NCI-H524 treated with DMSO at 0.1 percent for 48 hours (cell line): Measurements from ENCODE around the gene KCNMA1.

ENCODE experiments used
- DNase-seq: peaks from one replicate; lab custom pipeline; 2025; lab: John Stamatoyannopoulos, UW

Gene KCNMA1

DNA sequence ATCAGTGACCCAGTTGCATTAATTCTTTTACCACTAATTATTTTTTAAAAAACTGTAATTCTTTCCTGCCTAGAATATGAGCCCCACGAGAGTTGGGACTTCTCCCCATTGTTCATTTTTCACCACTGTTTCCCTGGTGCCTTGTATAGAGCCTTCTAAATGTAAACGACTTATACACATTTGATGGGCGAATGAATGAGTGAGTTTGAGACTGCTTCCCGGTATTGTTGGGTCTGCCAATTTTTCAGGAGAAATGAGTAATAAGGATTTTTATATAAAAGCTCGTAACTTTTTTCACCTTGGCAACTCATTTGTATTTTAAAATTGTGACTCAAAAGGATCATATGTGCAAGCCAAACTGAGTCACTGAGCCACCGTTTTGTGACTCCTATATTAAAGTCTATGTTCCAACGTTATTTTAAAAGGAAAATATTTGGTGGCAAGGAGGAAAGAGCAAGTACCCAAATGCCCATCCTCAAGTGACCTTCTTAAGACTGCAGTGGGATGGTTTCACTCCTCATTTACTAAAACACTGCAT is 621.3 kb downstream of the KCNMA1 start:
- DNase-seq = no peak

DNA sequence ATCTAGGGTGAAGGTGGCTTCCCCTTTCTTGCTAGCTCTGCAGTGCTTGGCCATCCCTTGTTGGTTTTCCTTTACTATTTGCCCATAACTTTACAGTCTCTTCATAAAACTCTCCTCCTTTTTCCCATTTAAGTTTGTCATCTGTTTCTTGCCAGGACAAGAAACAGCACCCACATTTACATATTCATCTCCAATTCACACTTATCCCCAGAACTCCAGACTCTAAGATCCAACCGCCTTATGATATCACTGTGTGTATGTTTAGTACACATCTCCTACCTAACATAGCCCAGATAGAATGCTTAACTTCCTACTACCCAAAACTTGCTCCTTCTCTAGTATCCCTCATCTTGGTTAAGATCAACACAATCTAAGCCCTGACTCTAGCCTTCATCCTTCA is 622.2 kb downstream of the KCNMA1 start:
- no peak for DNase-seq

DNA sequence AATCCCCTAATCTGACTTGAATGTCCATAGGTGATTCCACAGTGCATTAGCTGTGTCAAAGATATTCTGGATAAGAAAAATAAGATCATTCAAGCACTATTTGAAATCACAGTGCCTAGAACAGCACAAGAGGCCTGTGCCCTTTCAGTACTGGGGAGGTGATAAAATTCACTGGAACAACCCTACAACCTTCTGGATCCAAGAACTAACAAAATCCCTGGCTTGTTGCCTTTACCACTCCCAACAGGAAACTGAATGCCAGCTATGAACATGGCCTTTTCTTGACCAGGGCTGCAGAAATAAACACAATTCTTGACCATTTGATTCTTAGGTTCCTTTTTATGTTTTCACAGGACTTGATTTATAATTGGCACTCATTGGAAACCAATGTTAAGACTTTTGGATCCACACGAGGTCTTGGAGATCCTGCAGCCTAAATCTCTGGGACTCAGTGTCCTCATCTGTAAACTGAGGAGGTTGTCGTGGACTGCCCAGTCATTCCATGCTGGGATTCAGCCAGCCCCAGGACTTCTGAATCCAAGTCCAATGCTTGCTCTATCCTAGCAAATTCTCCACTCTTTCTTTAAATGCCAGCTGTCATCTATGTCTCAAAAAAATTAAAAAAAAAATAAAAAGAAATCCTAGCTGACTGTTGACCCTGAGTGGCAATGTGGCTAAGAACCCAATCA is 624.7 kb downstream of the KCNMA1 start:
- DNase-seq = no peak

DNA sequence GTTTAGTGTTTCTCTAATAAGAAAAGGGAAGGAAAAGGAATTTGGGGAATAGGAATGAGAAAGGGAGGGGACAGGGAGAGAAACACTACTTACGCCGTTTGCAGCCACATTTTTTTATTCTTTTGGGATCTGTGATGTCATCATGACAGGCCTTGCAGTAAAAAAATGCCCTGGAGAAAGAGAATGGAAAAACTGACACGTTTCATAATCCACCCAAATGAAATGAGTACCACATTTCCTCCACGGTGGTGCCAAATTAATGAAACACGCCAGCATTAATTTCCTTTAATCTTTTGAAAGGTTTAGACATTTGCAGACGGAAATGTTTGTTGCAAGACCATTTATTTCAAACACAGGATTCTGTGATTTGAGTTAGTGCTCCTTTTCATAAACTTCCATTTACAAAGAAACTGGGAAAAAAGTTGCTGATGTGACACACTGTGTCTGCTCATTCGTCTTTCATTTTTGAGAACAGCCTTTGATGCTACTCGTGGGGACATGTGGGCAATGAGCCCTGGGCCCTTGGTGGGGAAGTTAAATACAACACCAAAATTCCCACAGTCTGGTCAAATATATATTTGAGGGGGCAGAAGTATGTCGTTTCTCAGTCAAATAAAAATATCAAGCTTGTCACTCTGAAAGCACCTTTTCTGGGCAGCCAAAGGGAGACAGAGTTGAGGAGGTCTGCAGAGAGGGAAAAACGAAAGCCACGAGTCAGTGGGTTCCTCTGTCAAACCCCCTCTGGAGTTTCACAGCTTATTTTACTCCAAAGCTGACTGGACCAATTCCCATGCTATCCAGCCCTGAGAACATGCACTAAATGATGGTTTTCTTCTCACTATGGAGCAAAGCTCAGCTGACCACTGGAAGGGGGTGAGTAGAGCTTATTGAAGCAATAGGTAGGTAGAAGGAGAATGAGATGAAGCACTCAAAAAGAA is 625.5 kb downstream of the KCNMA1 start:
- no peak for DNase-seq

DNA sequence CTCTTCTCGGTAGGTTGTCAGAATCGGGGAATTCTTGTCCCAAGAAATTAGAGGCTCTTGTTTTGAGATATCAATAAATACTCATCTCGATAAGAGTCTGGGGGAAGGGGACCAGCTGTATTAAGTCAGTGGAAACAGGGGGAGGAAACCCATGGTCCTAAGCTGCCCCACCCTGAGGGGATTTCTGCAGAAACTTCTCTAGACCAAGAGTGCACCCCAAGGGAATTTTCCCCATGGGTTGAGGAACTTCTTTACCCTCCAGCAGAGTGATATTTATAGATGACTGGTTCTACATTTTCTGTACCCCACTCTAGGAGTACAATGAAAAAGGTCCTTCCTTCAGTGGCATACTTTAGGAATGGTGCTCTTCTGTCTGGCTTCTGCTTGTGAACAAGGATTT is 627.2 kb downstream of the KCNMA1 start:
- DNase-seq = no peak

DNA sequence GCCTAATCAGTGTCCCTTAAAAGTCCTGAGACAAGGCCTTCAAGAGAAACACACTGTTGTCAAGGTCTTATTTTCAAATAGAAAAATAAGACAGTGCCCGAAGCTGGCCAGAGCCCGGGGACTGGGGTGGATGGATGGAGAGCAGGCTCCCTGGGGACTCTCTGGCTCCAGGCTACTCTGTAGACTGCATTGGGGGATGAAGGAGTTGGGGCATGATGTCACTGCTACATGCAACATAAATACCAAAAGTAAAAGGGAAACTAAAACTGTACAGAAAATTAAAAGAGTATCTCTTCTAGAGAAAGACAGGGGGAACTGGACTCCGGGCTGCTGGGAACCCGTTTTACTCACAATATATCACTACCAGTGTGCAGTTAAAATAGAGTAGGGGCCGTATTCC is 629.8 kb downstream of the KCNMA1 start:
- no peak for DNase-seq

DNA sequence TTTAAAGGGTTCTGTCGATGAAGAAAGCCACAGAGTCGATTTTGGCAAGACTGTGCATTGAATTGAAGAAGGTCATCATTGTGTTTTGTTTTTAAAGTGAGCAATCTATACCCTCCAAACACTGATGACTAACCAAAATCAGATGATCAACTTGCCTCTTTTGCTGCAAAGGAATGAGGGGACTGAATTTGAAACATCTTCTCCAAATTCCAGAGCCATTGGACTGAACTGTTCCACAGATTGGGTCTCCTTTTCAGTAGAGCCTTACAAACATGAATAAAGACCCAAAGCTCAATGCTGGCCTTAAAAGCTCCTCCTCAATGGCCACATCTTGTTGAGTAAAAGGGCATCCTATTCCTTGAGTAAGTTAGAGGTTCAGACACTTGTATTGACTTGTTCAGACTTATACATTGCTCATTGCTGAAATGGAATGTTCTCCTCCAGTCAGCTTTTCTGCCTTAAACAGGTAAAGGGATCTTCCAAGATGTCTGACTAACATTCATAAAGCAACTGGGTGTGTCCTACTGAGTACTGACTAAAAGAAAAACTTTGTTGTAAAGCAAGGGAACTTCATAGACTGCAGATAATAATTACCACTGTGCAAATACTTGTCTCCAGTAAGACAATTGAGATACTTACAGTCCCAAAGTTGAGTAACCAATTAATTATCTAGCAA is 630.6 kb downstream of the KCNMA1 start:
- DNase-seq = no peak

DNA sequence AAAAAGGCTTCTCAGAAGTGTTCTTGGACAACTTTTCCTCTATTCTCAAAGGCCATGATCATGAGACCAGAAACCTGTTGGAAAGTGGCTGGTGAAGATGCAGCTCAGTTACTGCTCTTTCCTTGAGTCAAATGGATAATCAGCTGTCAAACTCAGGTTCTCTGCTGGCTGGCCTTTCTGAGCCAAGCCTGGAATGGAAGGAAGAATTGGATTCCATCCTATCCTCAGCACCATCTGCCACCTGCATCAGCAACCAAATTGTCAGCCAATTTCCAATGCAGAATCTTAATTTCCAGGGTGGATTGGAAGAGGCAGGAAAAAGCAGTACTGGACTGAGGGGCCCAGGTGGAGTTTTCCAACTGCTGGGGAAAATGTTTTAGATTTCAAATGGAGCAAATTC is 631.7 kb downstream of the KCNMA1 start:
- no peak for DNase-seq

DNA sequence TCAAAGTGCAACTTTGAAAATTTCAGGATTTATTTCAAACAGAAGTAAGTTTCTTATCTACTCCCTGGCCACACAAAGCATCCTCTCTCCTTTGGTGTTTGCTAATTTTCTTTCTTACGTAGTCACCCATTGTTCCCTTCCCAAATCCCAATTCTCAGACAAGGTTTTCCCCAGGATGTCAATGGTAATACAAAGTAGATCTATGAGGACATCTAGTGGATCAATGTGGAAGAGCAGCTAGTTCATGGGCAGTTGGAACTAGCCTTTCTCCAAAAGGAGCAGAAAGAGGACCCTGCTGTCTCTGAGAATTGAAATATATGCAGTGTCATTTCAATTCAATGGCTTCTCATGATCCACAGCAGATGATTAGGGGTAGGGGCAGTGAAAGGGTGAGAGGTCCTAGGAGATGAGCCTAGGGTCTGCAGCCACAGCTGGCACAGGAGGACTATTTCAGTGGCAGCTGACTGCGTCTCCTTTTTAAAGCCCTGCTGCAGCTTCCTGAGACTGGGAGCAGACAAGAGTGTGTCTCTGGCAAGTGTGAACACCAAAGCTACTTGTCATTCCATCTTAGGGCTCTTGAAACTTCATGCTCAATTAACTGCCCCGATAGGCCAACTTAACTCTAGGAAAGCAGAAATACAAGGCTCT is 632.6 kb downstream of the KCNMA1 start:
- no peak for DNase-seq

DNA sequence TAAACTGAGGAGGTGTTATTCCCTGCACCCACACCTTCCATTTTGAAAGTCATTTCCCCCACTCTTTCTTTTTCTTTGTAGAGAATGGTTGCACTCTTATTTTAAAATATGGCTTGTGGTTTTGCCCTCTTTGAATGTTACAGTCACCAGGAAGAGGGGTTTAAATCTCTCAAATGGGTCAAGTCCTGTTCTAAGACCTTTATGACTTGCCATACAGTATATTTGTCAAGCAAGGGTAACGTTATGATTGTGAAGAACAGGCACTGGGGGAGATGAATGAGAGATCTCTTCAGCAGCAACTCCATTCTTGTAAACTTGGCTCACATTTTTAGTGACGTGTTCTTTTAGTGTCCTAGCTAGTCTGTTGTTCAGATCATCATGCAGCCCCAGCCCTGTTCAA is 634.7 kb downstream of the KCNMA1 start:
- no peak for DNase-seq

DNA sequence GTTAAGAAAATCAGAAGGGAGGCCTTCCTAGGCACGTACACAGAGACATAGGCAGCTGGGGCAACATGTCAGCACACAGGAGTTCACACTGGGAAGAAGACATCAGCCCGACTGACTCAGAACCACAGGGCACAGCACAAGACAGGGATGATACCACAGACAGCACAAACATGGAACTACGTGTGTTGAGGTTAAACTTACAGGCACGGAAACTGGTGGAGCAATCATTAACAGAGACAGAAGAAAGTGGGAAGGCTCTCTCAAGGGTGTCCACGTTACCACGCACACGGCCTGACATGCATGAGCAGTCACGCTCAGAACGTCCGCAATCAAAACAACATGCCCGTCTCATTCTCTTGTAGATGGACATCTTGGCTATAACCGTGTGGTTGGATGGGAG is 636.4 kb downstream of the KCNMA1 start:
- no peak for DNase-seq

DNA sequence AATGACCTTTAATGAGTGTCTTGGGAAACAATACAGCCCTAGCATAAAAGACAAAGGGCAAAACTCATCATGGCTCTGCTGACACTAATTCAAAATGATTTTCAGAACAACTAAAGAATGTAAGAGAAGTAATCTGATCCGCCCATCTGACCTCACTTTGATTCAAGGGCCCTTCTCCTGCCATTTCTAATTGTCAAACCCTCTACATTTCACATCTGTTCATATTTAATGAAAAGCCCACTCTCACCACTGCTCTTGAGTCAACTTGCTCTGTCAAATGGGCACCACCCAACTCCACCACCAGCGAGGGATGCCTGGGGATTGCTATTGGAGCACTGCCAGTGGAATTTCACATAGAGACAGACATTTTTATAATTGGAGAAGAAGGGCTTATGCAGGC is 639.2 kb downstream of the KCNMA1 start:
- DNase-seq = peak; percentile 61

DNA sequence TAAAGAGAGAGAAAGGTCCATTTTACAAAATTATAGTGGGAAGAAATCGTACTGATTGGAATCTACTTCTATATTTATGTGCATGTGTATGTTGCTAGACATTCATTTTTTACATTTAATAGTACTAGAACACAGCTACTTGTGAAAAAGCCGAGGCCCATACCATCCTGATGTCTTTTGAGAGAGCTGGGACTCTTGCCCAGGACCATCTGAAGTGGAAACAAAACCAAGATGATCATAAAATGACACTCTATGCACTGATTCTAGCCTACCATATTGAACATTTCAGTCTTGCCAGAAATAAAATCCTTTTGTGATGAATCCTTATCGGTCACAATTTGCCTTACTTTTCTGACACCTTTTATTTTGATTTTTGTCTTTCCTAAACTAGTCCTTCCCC is 640.0 kb downstream of the KCNMA1 start:
- no peak for DNase-seq

DNA sequence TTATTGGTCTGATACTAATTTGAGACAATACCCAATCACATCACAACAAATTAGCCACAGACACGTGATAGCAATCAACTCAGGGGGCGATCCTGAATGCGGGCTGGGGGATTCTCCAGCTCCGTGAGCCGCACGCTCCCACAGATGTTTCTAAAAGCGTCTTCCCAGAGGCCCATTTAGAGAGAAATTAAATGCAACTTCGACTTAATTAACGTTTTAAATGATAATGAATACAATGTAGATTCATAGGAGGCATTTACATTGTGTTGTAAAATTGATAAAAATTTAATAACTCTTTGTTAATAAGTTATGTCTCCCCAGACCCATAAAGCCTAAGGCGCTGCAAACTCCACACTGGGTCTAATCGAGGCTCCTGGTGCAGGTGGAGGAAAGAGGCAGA is 642.6 kb downstream of the KCNMA1 start:
- no peak for DNase-seq

DNA sequence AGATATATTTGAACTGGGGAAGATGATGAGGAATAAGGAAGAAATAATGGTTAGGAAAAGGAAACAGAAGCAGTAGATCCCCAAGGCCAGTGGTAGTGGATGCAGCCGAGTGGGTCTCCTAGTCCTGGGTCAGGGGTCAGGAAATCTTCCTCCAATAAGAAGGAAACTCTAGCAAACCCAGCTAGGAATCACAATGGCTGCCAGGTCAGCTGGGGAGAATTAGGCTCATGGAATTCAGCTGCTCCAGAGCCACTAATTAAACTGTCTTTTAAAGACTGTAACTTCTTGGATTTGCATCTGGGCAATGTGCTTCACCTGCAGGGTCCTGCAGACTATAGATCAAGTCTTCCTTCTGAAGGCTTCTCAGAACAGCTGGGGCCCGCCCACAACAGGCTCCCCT is 644.4 kb downstream of the KCNMA1 start:
- DNase-seq = no peak

DNA sequence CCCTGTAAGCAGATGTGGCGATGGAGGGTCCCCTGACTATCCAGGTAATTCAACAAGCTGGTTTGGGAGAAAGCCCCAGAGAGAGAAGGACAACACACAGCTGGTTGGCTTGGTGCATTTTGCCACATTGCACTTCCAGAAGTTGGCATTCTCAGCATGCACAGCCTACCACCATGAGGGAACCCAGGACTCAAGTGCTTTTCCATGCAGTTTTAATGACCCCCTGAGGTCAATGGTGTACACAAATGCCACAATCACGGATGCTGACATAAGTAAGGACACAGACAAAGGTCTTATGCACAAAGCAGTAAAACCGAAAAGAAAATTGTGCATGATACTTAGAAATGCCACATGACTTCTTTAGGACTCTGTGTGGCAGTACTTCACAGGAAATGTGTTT is 645.1 kb downstream of the KCNMA1 start:
- DNase-seq = no peak

DNA sequence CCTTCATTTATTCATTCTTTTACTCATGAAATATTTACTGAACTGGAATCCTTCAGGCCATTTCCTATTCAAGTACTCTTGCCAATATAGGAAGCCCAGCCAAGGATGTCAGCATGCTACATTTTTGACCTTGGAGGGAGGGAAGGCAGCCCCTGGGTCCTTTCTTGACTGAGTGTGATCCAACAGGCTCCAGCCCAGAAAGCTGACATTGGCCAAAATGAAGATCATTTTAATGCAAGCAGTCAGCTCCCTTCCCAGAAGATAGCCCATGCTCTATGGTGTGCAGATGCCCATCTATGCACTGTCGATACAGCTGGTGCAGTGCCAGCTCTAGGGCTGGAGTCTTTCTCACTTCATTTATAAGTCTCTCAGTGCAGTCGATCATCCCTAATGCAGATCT is 646.0 kb downstream of the KCNMA1 start:
- no peak for DNase-seq

DNA sequence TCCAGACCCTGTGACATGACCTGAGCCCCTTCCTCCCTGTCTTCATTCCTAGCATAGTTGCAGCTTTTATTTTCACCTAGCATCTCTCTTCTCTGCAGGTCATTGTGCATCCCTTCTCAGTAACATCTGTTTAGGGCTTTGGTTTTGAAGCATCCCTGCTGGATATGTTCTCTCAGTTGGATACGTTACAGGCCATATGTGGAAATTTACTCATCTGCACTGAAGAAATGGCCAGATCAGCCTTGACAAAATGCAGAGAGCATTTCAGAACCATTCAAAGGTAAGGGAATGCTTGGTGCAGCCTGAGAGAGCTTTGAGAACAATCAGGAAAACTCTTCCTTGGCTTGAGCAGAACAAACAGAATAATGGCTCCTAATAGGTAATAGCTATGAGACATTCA is 647.0 kb downstream of the KCNMA1 start:
- DNase-seq = no peak

DNA sequence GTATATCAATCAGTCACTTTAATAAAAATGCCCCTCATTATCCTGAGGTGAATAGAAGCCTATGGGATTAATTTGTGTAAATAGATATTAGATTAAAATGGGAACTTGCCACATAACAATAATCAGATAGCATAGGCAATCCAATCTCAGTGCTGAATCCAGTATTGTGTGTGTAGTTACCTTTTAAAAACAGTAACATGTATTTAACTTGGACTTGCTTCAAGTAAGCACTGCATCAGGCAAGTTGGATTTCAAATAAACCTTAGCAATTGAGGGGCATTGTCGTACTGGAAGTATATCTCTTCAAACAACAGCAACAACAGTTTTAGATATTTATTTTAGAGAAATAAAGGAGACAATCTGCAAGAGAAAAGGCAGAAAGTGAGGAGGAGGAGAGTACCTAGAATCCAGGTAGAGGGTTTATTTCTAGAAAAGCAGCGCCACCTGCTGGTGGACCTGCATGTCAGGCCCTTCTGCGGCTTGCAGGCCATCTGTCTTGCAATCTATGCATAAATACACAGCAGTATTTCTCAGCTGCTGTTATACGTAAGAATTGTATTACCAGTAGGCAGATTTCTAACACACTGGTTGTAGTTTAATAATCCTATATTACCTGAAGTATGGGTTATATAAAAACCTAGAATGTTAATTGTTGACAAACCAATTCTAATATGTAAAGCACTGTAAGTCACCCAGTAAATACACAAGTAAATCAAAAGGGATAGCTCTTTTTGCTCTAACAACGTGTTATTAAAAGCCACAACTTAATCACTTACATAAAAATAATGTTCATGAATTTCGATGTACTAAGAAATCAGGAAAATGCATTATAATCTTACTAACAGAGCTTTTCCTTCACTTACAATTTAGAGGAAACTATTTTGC is 652.8 kb downstream of the KCNMA1 start:
- DNase-seq = peak; percentile 4

DNA sequence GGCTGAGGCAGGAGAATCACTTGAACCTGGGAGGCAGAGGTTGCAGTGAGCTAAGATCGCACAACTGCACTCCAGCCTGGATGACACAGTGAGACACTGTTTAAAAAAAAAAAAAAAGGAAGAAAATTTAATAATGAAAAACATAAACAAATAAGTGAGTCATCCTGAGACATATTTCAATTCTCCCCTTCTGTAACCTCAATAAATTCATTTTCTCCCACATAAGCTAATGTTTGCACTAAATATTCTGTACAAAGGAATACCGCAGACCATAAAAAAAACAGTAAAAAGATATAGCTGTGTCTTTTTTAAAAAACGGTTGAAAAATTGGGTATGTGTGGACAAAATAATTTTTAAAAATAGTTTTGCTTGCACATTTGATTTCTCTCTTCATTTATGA is 654.0 kb downstream of the KCNMA1 start:
- DNase-seq = no peak

DNA sequence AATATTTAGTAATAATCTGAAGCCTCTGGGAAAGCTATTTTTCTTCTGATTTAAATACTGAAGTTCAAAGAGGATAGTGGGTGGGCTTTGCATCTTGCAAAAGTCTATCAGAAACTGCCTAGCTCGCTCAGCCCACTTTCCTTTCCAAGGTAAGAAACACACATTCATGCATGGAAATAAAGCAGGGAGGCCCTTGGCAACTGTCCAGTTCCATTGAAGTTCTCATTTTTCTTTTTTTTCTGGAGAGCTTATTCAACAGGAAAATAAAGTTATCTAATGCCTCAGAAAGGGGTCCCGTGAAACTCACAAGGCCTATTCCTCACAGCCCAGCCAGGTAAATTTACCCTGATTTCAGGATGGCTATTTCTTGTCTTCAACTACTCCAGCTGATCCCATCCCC is 654.9 kb downstream of the KCNMA1 start:
- no peak for DNase-seq
